SU-DHL-6 (cell line): ENCODE measurements around the gene GTF2H2.
"Not testable (repeated sequence)": the region's sequence is repeated elsewhere in the genome, so short reads cannot be mapped to it uniquely, and the experiment has no call there.

Experiments
- H2AFZ ChIP-seq: fragments of 200-600 bp; sonication (generic); 2 replicates; pipeline ENCODE4 v1.6.1; 2014; ENCODE audit warnings: low read depth, mild to moderate bottlenecking, moderate library complexity, mixed read lengths, antibody characterized with exemption, low read length; ENCODE audit not compliant: severe bottlenecking
- H3F3A ChIP-seq: fragments of 200-600 bp; shearing (Covaris generic); 2 replicates; pipeline ENCODE4 v1.6.0; 2016; ENCODE audit warnings: antibody characterized with exemption, mild to moderate bottlenecking; ENCODE audit not compliant: insufficient read depth
- H3K27ac ChIP-seq: fragments of 200-600 bp; sonication (generic); 2 replicates; pipeline ENCODE4 v1.5.1; 2016; ENCODE audit warnings: low read depth, mild to moderate bottlenecking, low read length, moderate library complexity, mixed read lengths
- H3K27me3 ChIP-seq: fragments of 200-600 bp; sonication (generic), shearing (Covaris generic); 2 replicates; pipeline ENCODE4 v1.6.0; 2014; ENCODE audit warnings: mild to moderate bottlenecking, low read length
- H3K36me3 ChIP-seq: fragments of 200-600 bp; sonication (generic); 2 replicates; pipeline ENCODE4 v1.6.1; 2014; ENCODE audit warnings: mild to moderate bottlenecking, low read length, mixed read lengths
- H3K4me2 ChIP-seq: fragments of 300-600, 200-600 bp; shearing (Covaris generic), sonication (generic); 2 replicates; pipeline ENCODE4 v1.6.0; 2014; ENCODE audit warnings: low read length, low read depth, mild to moderate bottlenecking; ENCODE audit not compliant: poor library complexity, severe bottlenecking
- H3K4me3 ChIP-seq: fragments of 200-600 bp; sonication (generic); 2 replicates; pipeline ENCODE4 v1.5.1; 2014; ENCODE audit warnings: antibody characterized with exemption, low read length, mild to moderate bottlenecking, mixed read lengths; ENCODE audit not compliant: insufficient read depth, poor library complexity, severe bottlenecking
- H3K79me2 ChIP-seq: fragments of 200-600 bp; sonication (generic); 2 replicates; pipeline ENCODE4 v1.6.1; 2014; ENCODE audit warnings: mild to moderate bottlenecking, low read length, moderate library complexity; ENCODE audit not compliant: insufficient read depth
- H3K9ac ChIP-seq: fragments of 200-600 bp; sonication (generic); 2 replicates; pipeline ENCODE4 v1.7.0; 2014; ENCODE audit warnings: mild to moderate bottlenecking, low read length
- H3K9me2 ChIP-seq: fragments of 200-600 bp; sonication (generic); replicated peaks from 2 replicates; pipeline ENCODE4 v1.6.1; 2014; ENCODE audit warnings: low read length; ENCODE audit not compliant: insufficient read depth
- H3K9me3 ChIP-seq: fragments of 200-600 bp; sonication (generic); 2 replicates; pipeline ENCODE4 v1.6.1; 2014; ENCODE audit warnings: low read length, mixed read lengths; ENCODE audit not compliant: insufficient read depth
- H4K20me1 ChIP-seq: fragments of 200-600 bp; sonication (generic); 2 replicates; pipeline ENCODE4 v1.6.1; 2014; ENCODE audit warnings: low read depth, mild to moderate bottlenecking, antibody characterized with exemption, low read length, moderate library complexity, mixed read lengths

The GTF2H2 gene

GRCh38 chr5:71067262-71067928, at the start of gene GTF2H2:
TSS of gene GTF2H2 (minus strand) at chr5:71067676. CDS start at chr5:71062763, 4,913 bp downstream.
- H3K9me3 ChIP-seq, H3F3A ChIP-seq: not testable (repeated sequence)

GRCh38 chr5:71109730-71110275, 42.3 kb upstream of the GTF2H2 start:
- not testable (repeated sequence) for H2AFZ ChIP-seq, H3K9me2 ChIP-seq, H3K4me3 ChIP-seq, H3K9ac ChIP-seq, H3K27me3 ChIP-seq, H3K9me3 ChIP-seq, H3F3A ChIP-seq, H3K79me2 ChIP-seq, H3K36me3 ChIP-seq, H3K27ac ChIP-seq, H3K4me2 ChIP-seq, H4K20me1 ChIP-seq

More at GRCh38 chr5:71067262-71067928, at the start of gene GTF2H2:
- H3K27ac ChIP-seq, H3K36me3 ChIP-seq, H2AFZ ChIP-seq, H3K4me3 ChIP-seq, H3K79me2 ChIP-seq, H3K4me2 ChIP-seq, H3K27me3 ChIP-seq, H4K20me1 ChIP-seq, H3K9me2 ChIP-seq, H3K9ac ChIP-seq: not testable (repeated sequence)

GRCh38 chr5:71099996-71100395, 32.5 kb upstream of the GTF2H2 start:
- H3K27ac ChIP-seq, H3K36me3 ChIP-seq, H2AFZ ChIP-seq, H3K79me2 ChIP-seq, H4K20me1 ChIP-seq, H3K9me3 ChIP-seq, H3K27me3 ChIP-seq, H3F3A ChIP-seq, H3K4me3 ChIP-seq, H3K9me2 ChIP-seq, H3K4me2 ChIP-seq, H3K9ac ChIP-seq: not testable (repeated sequence)

- not testable (repeated sequence) for H2AFZ ChIP-seq, H3K27ac ChIP-seq, H3K4me3 ChIP-seq, H3K9me3 ChIP-seq, H3K9ac ChIP-seq, H3K27me3 ChIP-seq, H3K79me2 ChIP-seq, H3K36me3 ChIP-seq, H3F3A ChIP-seq, H3K9me2 ChIP-seq, H3K4me2 ChIP-seq, H4K20me1 ChIP-seq
Observed at GRCh38 chr5:71097930-71098203, 30.4 kb upstream of the GTF2H2 start.

- not testable (repeated sequence) for H3K79me2 ChIP-seq, H2AFZ ChIP-seq, H3K9me3 ChIP-seq, H3F3A ChIP-seq, H3K4me3 ChIP-seq, H3K9ac ChIP-seq, H3K27me3 ChIP-seq, H3K4me2 ChIP-seq, H3K36me3 ChIP-seq, H3K9me2 ChIP-seq, H4K20me1 ChIP-seq, H3K27ac ChIP-seq
Observed at GRCh38 chr5:71097173-71097929, 29.9 kb upstream of the GTF2H2 start.

GRCh38 chr5:71089773-71090172, 22.3 kb upstream of the GTF2H2 start:
- H3K9me3 ChIP-seq, H3K9ac ChIP-seq, H3K4me2 ChIP-seq, H3F3A ChIP-seq, H3K27me3 ChIP-seq, H3K79me2 ChIP-seq, H3K27ac ChIP-seq, H3K36me3 ChIP-seq, H3K9me2 ChIP-seq, H4K20me1 ChIP-seq, H3K4me3 ChIP-seq, H2AFZ ChIP-seq: not testable (repeated sequence)

- H2AFZ ChIP-seq, H4K20me1 ChIP-seq, H3K9me2 ChIP-seq, H3K9ac ChIP-seq, H3F3A ChIP-seq, H3K9me3 ChIP-seq, H3K36me3 ChIP-seq, H3K4me3 ChIP-seq, H3K27ac ChIP-seq, H3K27me3 ChIP-seq, H3K79me2 ChIP-seq, H3K4me2 ChIP-seq: not testable (repeated sequence)
Observed at GRCh38 chr5:71088754-71089153, 21.3 kb upstream of the GTF2H2 start.

- H3K79me2 ChIP-seq, H3K4me3 ChIP-seq, H3K4me2 ChIP-seq, H3F3A ChIP-seq, H3K9ac ChIP-seq, H3K9me2 ChIP-seq, H2AFZ ChIP-seq, H3K27ac ChIP-seq, H4K20me1 ChIP-seq, H3K27me3 ChIP-seq, H3K9me3 ChIP-seq, H3K36me3 ChIP-seq: not testable (repeated sequence)
Observed at GRCh38 chr5:71086145-71086544, 18.7 kb upstream of the GTF2H2 start.
